IMR-90 (cell line): ENCODE data around the gene CYP24A1. TPM values are rescaled to one million over a fixed set of nuclear protein-coding genes. Genes with fewer than 3 reads are reported as not detected.

Experiments used
- RFX5 ChIP-seq: IDR thresholded peaks from 2 replicates; pipeline ENCODE4 v1.8.0; 2012; ENCODE audit warnings: low read depth, mild to moderate bottlenecking, low read length, moderate library complexity
- polyA plus RNA-seq, 3 experiments: library from polyadenylated mRNA; depleted of rRNA; stranded (reverse); fragments of >200 nt; gene quantifications; 2 replicates each; pipeline ENCODE4 v1.2.3, GENCODE V29; 2012; ENCODE audit warnings: low replicate concordance in 1 of 3
- total RNA-seq: library from RNA; depleted of rRNA; stranded (reverse); fragments of >200 nt; gene quantifications from 2 replicates; pipeline ENCODE4 v1.2.3, GENCODE V29; 2012
- TF ChIP-seq, protein P1 (sequence below): conservative IDR thresholded peaks from 2 replicates; pipeline ENCODE4 v1.5.1; 2012; ENCODE audit warnings: mild to moderate bottlenecking, low read depth, low read length, improper control_type of control experiment

Gene CYP24A1
- total and polyA plus RNA-seq, 2 of the 4 experiments (the other 2 are of a cell fraction), result not detected

DNA sequence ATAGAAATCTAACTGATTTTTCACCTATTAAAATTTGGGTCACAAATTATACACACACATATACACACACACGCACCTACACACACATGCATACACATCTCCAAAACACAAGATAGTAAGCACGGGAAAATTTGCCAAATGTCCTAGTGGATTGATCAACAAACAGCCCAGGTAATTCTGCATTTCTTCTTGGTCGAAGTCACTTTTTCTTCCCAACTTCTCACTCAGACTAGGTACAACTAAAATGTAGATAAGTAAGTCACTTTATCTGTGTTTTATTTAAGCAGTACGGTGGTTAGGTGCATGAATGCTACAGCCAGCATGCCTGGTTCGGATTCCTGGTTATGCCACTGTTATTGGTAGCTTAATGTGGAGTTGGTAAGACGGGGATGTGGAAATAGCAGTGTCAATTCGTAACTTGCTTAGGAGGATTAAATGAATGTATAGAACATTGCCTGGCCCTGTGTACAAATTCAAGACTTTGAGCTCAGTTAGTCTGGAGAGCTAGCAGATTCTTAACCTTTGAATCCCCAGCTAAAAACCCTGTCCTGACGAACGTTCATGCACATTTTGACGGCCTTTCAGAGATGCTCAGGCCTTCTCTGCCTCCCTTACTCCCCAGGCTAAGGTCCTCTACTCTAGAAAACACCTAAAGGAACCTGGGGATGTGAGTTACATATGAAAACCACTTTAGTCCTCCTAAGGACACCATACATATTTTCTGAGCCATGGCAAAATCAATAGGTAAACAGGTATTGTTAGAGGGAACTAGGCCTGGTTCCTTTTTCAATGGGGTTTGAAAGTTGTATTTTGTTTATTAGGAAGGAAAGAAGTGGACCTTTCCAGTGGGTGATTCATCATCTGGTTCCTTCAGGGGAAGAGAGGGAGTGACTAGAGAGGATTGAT lies 50.9 kb downstream of the CYP24A1 start (continued):
- TF ChIP-seq, protein P1, sequence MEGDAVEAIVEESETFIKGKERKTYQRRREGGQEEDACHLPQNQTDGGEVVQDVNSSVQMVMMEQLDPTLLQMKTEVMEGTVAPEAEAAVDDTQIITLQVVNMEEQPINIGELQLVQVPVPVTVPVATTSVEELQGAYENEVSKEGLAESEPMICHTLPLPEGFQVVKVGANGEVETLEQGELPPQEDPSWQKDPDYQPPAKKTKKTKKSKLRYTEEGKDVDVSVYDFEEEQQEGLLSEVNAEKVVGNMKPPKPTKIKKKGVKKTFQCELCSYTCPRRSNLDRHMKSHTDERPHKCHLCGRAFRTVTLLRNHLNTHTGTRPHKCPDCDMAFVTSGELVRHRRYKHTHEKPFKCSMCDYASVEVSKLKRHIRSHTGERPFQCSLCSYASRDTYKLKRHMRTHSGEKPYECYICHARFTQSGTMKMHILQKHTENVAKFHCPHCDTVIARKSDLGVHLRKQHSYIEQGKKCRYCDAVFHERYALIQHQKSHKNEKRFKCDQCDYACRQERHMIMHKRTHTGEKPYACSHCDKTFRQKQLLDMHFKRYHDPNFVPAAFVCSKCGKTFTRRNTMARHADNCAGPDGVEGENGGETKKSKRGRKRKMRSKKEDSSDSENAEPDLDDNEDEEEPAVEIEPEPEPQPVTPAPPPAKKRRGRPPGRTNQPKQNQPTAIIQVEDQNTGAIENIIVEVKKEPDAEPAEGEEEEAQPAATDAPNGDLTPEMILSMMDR, result no peak
- TF ChIP-seq RFX5, result no peak
